Measurements from ENCODE around the gene SPRN.

The SPRN gene

DNA sequence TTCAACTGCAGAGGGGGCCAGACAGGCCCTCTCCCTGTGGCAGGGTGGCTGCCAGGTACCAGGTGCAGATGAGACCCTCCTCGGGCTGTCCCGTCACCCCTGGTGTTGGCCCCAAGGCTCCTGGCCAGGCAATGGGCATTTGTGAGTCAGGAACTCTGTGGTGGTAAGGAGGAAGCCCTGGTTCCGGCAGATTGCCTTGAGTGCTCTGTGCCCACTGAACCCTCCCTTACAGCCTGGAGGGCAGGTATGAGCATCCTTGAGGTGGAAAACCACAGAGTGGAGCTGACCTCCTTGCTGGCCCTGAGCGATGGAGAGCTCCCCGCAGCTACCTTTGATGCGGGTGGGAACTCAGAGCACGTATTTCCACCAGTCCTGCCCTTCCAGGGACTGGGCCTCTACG is 43.4 kb downstream of the SPRN start:
- Histone ChIP-seq H4K20me1 (ENCODE audit: insufficient read depth, low read length, poor library complexity, severe bottlenecking) (no peaks in the 10 kb centered on the region), H3F3A (ENCODE audit: low read depth) (no peaks in the 10 kb centered on the region), H3K4me3 (ENCODE audit: low read length, poor library complexity, severe bottlenecking) (no peak overlapping the region), H3K4me2 (ENCODE audit: low read depth, low read length, poor library complexity, severe bottlenecking) (no peak overlapping the region), H2AFZ (ENCODE audit: low read length) (no peak overlapping the region), H3K4me1 (ENCODE audit: insufficient read depth, low read length, poor library complexity, severe bottlenecking) (peaks cover 10% of the 10 kb centered on the region), H3K9ac (ENCODE audit: low read depth, low read length, poor library complexity, severe bottlenecking) (no peak overlapping the region), H3K9me3 (ENCODE audit: insufficient read depth, low read depth, low read length) (no peaks in the 10 kb centered on the region), H3K9me2 (replicated peaks; ENCODE audit: low read depth, low read length) (no peaks in the 10 kb centered on the region), H3K79me2 (ENCODE audit: insufficient read depth, low read length) (no peaks in the 10 kb centered on the region), H3K27me3 (ENCODE audit: insufficient read depth, low read length, poor library complexity, severe bottlenecking) (no peaks in the 10 kb centered on the region), H3K36me3 (ENCODE audit: insufficient read depth, low read length) (no peaks in the 10 kb centered on the region)
- TF ChIP-seq, protein P1, sequence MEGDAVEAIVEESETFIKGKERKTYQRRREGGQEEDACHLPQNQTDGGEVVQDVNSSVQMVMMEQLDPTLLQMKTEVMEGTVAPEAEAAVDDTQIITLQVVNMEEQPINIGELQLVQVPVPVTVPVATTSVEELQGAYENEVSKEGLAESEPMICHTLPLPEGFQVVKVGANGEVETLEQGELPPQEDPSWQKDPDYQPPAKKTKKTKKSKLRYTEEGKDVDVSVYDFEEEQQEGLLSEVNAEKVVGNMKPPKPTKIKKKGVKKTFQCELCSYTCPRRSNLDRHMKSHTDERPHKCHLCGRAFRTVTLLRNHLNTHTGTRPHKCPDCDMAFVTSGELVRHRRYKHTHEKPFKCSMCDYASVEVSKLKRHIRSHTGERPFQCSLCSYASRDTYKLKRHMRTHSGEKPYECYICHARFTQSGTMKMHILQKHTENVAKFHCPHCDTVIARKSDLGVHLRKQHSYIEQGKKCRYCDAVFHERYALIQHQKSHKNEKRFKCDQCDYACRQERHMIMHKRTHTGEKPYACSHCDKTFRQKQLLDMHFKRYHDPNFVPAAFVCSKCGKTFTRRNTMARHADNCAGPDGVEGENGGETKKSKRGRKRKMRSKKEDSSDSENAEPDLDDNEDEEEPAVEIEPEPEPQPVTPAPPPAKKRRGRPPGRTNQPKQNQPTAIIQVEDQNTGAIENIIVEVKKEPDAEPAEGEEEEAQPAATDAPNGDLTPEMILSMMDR (conservative IDR thresholded peaks at IDR 0.05; ENCODE audit: low read length): no peak
- TF ChIP-seq EZH2phosphoT487 (IDR thresholded peaks at IDR 0.05; ENCODE audit: borderline replicate concordance): no peak

DNA sequence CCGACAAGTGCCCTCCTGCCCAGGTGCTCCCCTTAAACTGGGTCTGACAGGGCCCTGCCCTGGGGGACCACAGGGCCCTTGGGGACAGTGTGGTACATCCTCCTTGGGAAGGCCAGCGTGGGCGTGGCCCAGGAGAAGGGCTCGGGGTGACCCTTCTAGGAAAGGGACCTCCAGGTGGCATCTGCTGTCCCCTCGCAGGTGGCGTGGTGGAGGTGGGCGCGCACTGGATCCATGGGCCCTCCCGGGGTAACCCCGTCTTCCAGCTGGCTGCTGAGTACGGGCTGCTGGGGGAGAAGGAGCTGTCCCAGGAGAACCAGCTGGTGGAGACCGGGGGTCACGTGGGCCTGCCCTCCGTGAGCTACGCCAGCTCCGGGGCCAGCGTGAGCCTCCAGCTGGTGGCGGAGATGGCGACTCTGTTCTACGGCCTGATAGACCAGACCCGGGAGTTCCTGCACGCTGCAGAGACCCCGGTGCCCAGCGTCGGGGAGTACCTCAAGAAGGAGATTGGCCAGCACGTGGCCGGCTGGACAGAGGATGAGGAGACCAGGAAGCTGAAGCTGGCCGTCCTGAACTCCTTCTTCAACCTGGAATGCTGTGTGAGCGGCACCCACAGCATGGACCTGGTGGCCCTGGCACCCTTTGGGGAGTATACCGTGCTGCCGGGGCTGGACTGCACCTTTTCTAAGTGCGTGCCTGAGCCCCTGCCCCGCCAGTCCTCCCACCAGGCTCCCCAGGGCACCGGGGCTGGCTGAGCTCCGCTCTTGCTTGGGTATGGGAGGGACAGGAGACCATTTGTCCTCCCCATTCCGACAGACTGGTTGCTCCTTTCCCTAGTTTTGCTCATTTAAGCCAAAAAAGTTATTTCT is 44.4 kb downstream of the SPRN start:
- TF ChIP-seq, protein P1 (conservative IDR thresholded peaks at IDR 0.05; ENCODE audit: low read length): no peak
- no peak for TF ChIP-seq EZH2phosphoT487 (IDR thresholded peaks at IDR 0.05; ENCODE audit: borderline replicate concordance)
- Histone ChIP-seq H3K79me2 (ENCODE audit: insufficient read depth, low read length) (no peaks in the 10 kb centered on the region), H3K4me1 (ENCODE audit: insufficient read depth, low read length, poor library complexity, severe bottlenecking) (peaks cover 10% of the 10 kb centered on the region), H3K4me3 (ENCODE audit: low read length, poor library complexity, severe bottlenecking) (peak overlapping the region; percentile 58), H3K4me2 (ENCODE audit: low read depth, low read length, poor library complexity, severe bottlenecking) (peak overlapping the region; percentile 56), H3K36me3 (ENCODE audit: insufficient read depth, low read length) (no peaks in the 10 kb centered on the region), H3K9me2 (replicated peaks; ENCODE audit: low read depth, low read length) (no peaks in the 10 kb centered on the region), H2AFZ (ENCODE audit: low read length) (no peak overlapping the region), H4K20me1 (ENCODE audit: insufficient read depth, low read length, poor library complexity, severe bottlenecking) (no peaks in the 10 kb centered on the region), H3F3A (ENCODE audit: low read depth) (no peaks in the 10 kb centered on the region), H3K27me3 (ENCODE audit: insufficient read depth, low read length, poor library complexity, severe bottlenecking) (no peaks in the 10 kb centered on the region), H3K9me3 (ENCODE audit: insufficient read depth, low read depth, low read length) (no peaks in the 10 kb centered on the region), H3K9ac (ENCODE audit: low read depth, low read length, poor library complexity, severe bottlenecking) (no peak overlapping the region)

DNA sequence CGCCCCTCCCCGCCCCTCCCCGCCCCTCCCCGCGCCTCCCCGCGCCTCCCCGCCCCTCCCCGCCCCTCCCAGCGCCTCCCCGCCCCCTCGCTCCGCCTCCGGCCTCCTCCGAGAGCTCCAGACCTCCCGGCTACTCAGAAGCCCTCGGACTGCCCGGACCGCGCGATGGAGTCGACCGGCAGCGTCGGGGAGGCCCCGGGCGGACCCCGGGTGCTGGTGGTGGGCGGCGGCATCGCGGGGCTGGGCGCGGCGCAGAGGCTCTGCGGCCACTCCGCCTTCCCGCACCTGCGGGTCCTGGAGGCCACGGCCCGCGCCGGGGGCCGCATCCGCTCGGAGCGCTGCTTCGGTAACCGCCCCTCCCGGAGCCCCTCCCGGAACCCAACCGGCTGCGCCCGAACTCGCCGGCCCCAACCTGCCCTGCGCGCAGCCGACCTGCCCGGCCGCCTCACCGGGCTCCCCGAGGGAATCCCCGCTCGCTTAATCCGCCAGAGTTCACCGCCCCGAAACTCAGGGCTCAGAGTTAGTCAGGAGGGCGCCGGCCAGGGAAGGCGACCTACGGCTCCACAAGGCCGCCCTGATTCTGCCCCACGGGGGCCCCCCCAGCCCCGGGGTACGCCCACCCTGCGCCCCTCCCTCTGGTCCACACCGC is 45.1 kb downstream of the SPRN start, which contains the start of gene PAOX:
Gene PAOX (plus strand): TSS at position 111 of the 649 bp plus-strand sequence. CDS start 55 bp downstream, at position 166.
- peak within 1 kb of the TSS; percentile 80 for H3K4me3 ChIP-seq (ENCODE audit: low read length, poor library complexity, severe bottlenecking)
- no peaks in the 10 kb centered on the region for H3K79me2 ChIP-seq (ENCODE audit: insufficient read depth, low read length)
- peak within 1 kb of the TSS; percentile 97 for H3K4me2 ChIP-seq (ENCODE audit: low read depth, low read length, poor library complexity, severe bottlenecking)
- TF ChIP-seq, protein P1 (conservative IDR thresholded peaks at IDR 0.05; ENCODE audit: low read length): no peak
- TF ChIP-seq EZH2phosphoT487 (IDR thresholded peaks at IDR 0.05; ENCODE audit: borderline replicate concordance): no peak
- peaks cover 14% of the 10 kb centered on the region for H3K4me1 ChIP-seq (ENCODE audit: insufficient read depth, low read length, poor library complexity, severe bottlenecking)
- peak within 1 kb of the TSS; percentile 98 for H2AFZ ChIP-seq (ENCODE audit: low read length)
- no peaks in the 10 kb centered on the region for H3K27me3 ChIP-seq (ENCODE audit: insufficient read depth, low read length, poor library complexity, severe bottlenecking)
- no peaks in the 10 kb centered on the region; the same call in 1 of the 2 replicates for H3F3A ChIP-seq (ENCODE audit: low read depth)
- H3K9me2 ChIP-seq (replicated peaks; ENCODE audit: low read depth, low read length): no peaks in the 10 kb centered on the region
- no peaks in the 10 kb centered on the region for H3K36me3 ChIP-seq (ENCODE audit: insufficient read depth, low read length)
- no peaks in the 10 kb centered on the region for H4K20me1 ChIP-seq (ENCODE audit: insufficient read depth, low read length, poor library complexity, severe bottlenecking)
- peak within 1 kb of the TSS; percentile 74 for H3K9ac ChIP-seq (ENCODE audit: low read depth, low read length, poor library complexity, severe bottlenecking)
- no peaks in the 10 kb centered on the region for H3K9me3 ChIP-seq (ENCODE audit: insufficient read depth, low read depth, low read length)
